K562 (cell line): ENCODE measurements around the gene NXN. TPM values are rescaled to one million over a fixed set of nuclear protein-coding genes. Genes with fewer than 3 reads are reported as not detected.

Experiments
- ATAC-seq: fragments of 200-7000 bp; cut with Tn5 transposase; 3 replicates; pipeline ENCODE4 v1.9.1; 2020; ENCODE audit warnings: moderate library complexity
- BruUV-seq: library from RNA; stranded (reverse); fragments of 400-500 nt; replicated peaks from 2 replicates; lab custom pipeline; 2021; lab: Mats Ljungman, UMichigan
- CTCF ChIA-PET: fragments of 300-600 bp; formaldehyde crosslinking; extraction: SDS; loops from one replicate; lab custom pipeline; 2021; ENCODE audit warnings: low intra/inter-chr PET ratio; lab: Yijun Ruan, JAX
- POLR2A ChIA-PET: fragments of 300-600, 350-650 bp; sonication (Branson Sonifier 250); formaldehyde crosslinking; extraction: SDS; loops from one replicate; lab custom pipeline; 2021; ENCODE audit warnings: antibody characterized with exemption, inconsistent platforms; lab: Yijun Ruan, JAX
- DNase-seq, 4 experiments: peaks; one replicate each; pipeline versions ENCODE4 v3.0.0 to v3.0.0-alpha.2; 2011 to 2018; ENCODE audit warnings: low spot score in 3 of 4, mixed read lengths in 3 of 4; ENCODE audit errors: extremely low read depth in 1 of 4
- FAIRE-seq: peaks from 2 replicates; lab custom pipeline; 2011; peaks lifted over from hg19 to GRCh38; lab: Jason Lieb, UNC
- H2AFZ ChIP-seq: 2 replicates; pipeline ENCODE4 v1.6.0; 2011; ENCODE audit warnings: low read depth, low read length, control low read depth, inconsistent platforms
- H3K27ac ChIP-seq: fragments of 200-600 bp; 3 replicates; pipeline ENCODE4 v1.8.0; 2011; ENCODE audit warnings: low read depth, mild to moderate bottlenecking, control low read depth, inconsistent platforms, low read length, moderate library complexity, mixed read lengths; ENCODE audit errors: extremely low read depth
- H3K27me3 ChIP-seq, 2 experiments: fragments of 300-600 bp in 1 of 2; 2 replicates in 1 of 2; 3 replicates in 1 of 2; pipeline versions ENCODE4 v1.6.0 to v1.8.0; 2011; ENCODE audit warnings: inconsistent platforms in 2 of 2, low read length in 2 of 2, mild to moderate bottlenecking in 1 of 2, mixed read lengths in 1 of 2, moderate library complexity in 1 of 2; ENCODE audit not compliant: control insufficient read depth in 2 of 2, insufficient read depth in 2 of 2
- H3K36me3 ChIP-seq: fragments of 300-600 bp; 3 replicates; pipeline ENCODE4 v1.8.0; 2011; ENCODE audit warnings: mild to moderate bottlenecking, low read length, inconsistent platforms; ENCODE audit not compliant: control insufficient read depth, insufficient read depth
- H3K4me1 ChIP-seq, 2 experiments: fragments of 200-600 bp in 1 of 2; replicated peaks in 1 of 2; 2 replicates in 1 of 2; 3 replicates in 1 of 2; pipeline versions ENCODE4 v1.5.1 to v1.8.0; 2011; ENCODE audit warnings: inconsistent platforms in 2 of 2, low read length in 2 of 2, mild to moderate bottlenecking in 1 of 2, mixed read lengths in 1 of 2, moderate library complexity in 1 of 2; ENCODE audit not compliant: control insufficient read depth in 2 of 2, insufficient read depth in 2 of 2
- H3K4me2 ChIP-seq: 2 replicates; pipeline ENCODE4 v1.6.1; 2011; ENCODE audit warnings: low read length, control low read depth, inconsistent platforms, mixed read lengths; ENCODE audit not compliant: insufficient read depth
- H3K4me3 ChIP-seq: fragments of 200-600 bp; sonication (generic), shearing (Covaris generic); 2 replicates; pipeline ENCODE4 v1.5.1; 2016; ENCODE audit warnings: control low read depth, inconsistent platforms
- H3K79me2 ChIP-seq: fragments of 200-600 bp; 3 replicates; pipeline ENCODE4 v1.8.0; 2011; ENCODE audit warnings: low read length, inconsistent platforms; ENCODE audit not compliant: control insufficient read depth, insufficient read depth
- H3K9ac ChIP-seq, 2 experiments: 2 replicates each; pipeline versions ENCODE4 v1.6.0 to v1.6.1; 2011; ENCODE audit warnings: low read depth in 2 of 2, low read length in 2 of 2, control low read depth in 1 of 2, inconsistent platforms in 1 of 2, mild to moderate bottlenecking in 1 of 2, mixed read lengths in 1 of 2; ENCODE audit not compliant: insufficient read depth in 1 of 2
- H3K9me1 ChIP-seq: one replicate; pipeline ENCODE4 v1.6.0; 2011; ENCODE audit warnings: inconsistent platforms, mild to moderate bottlenecking, low read length, moderate library complexity; ENCODE audit not compliant: control insufficient read depth, insufficient read depth
- H3K9me3 ChIP-seq: replicated peaks from 2 replicates; pipeline ENCODE4 v1.5.1; 2011; ENCODE audit warnings: low read depth, low read length, inconsistent platforms; ENCODE audit not compliant: control insufficient read depth, insufficient read depth
- H4K20me1 ChIP-seq: replicated peaks from 2 replicates; pipeline ENCODE4 v1.6.1; 2011; ENCODE audit warnings: low read length, inconsistent platforms, mixed read lengths; ENCODE audit not compliant: control insufficient read depth, insufficient read depth
- HMBOX1 ChIP-seq: sonication (generic); IDR thresholded peaks from 2 replicates; pipeline ENCODE4 v1.6.1; 2016
- NR2C1 ChIP-seq, 2 experiments: fragments of 450-650 bp; IDR thresholded peaks; 2 replicates each; pipeline ENCODE4 v1.6.1; 2017; ENCODE audit warnings: mild to moderate bottlenecking in 2 of 2, antibody characterized with exemption in 1 of 2, inconsistent platforms in 1 of 2, missing compliant biosample characterization in 1 of 2, missing genetic modification characterization in 1 of 2
- NR4A1 ChIP-seq, 2 experiments: fragments of 250-450 bp in 1 of 2; fragments of 450-650 bp in 1 of 2; sonication (Bioruptor Pico) in 1 of 2; IDR thresholded peaks; 2 replicates each; pipeline versions ENCODE4 v1.4.0 to v1.6.1; 2016 to 2020; ENCODE audit warnings: mild to moderate bottlenecking in 2 of 2, missing compliant biosample characterization in 1 of 2, missing genetic modification characterization in 1 of 2, moderate library complexity in 1 of 2
- RUNX1 ChIP-seq: sonication (generic); IDR thresholded peaks from 2 replicates; pipeline ENCODE4 v1.6.1; 2016; ENCODE audit warnings: antibody characterized with exemption, low read depth
- SETDB1 ChIP-seq: IDR thresholded peaks from one replicate; pipeline ENCODE4 v1.6.1; 2012; ENCODE audit warnings: low read length, control low read depth, inconsistent platforms
- ZBTB34 ChIP-seq: fragments of 250-450 bp; sonication (Bioruptor Pico); IDR thresholded peaks from 2 replicates; pipeline ENCODE4 v1.8.0; 2021; ENCODE audit warnings: mild to moderate bottlenecking, moderate library complexity
- ZNF318 ChIP-seq, 2 experiments: fragments of 450-650 bp; IDR thresholded peaks; 2 replicates each; pipeline ENCODE4 v1.6.1; 2016; ENCODE audit warnings: mild to moderate bottlenecking in 2 of 2, borderline replicate concordance in 1 of 2, low read depth in 1 of 2, moderate library complexity in 1 of 2
- ZNF561 ChIP-seq: fragments of 450-650 bp; formaldehyde crosslinking; conservative IDR thresholded peaks from 2 replicates; pipeline ENCODE4 v1.4.0; 2020; ENCODE audit warnings: mild to moderate bottlenecking, moderate library complexity
- WGBS: fragments of 100-300 bp; shearing (Covaris generic); methylation state at CpG from one replicate; pipeline ENCODE4 v1.1.6; 2016; ENCODE audit warnings: low coverage, mixed read lengths; ENCODE audit not compliant: insufficient coverage; ENCODE audit errors: missing lambda C conversion rate; 5-methylcytosine and 5-hydroxymethylcytosine counted together
- in situ Hi-C: fragments of 300-500 bp; cut with MboI; formaldehyde crosslinking; loops from 4 replicates; pipeline ENCODE4 v1.15.0; 2018; ENCODE audit warnings: inconsistent platforms, mixed read lengths
- intact Hi-C: fragments of 100-400 bp; cut with micrococcal nuclease; formaldehyde crosslinking; loops from 2 replicates; pipeline ENCODE4 v1.14.2; 2022
- polyA plus RNA-seq, 8 experiments: library from polyadenylated mRNA; depleted of rRNA in 4 of 8; stranded (reverse) in 5 of 8; unstranded in 3 of 8; fragments of >200 nt; fragmentation: Nextera tagmentation in 2 of 8; fragmentation: Illumina TruSeq in 1 of 8; extraction: Ambion mirVana in 2 of 8; extraction: Trizol in 1 of 8; gene quantifications; 2 replicates each; pipeline versions ENCODE4 v1.2.1 to v1.2.3, GENCODE V29; 2011 to 2014; ENCODE audit warnings: inconsistent platforms in 1 of 8, missing spikeins in 1 of 8
- total RNA-seq, 7 experiments: library from RNA; depleted of rRNA in 6 of 7; stranded (reverse); fragments of >200 nt in 6 of 7; fragmentation: Illumina TruSeq in 2 of 7; extraction: Trizol in 2 of 7; gene quantifications; 2 replicates each; pipeline versions ENCODE4 v1.2.1 to v1.2.3, GENCODE V29; 2011 to 2021; ENCODE audit warnings: low replicate concordance in 1 of 7

The NXN gene
- total and polyA plus RNA-seq, 9 of the 15 experiments (the other 6 are each of a cell fraction or from before 2014, with no cell fraction given): 0.08 to 0.39 (median 0.29) TPM; not detected in 5

- Histone ChIP-seq H3K4me1 (peaks cover 0 to 45% of the 10 kb centered on the region in 2 experiments; a peak in 2 of 5 replicates), H4K20me1 (no peaks in the 10 kb centered on the region), H3K4me3 (no peak overlapping the region)
- ATAC-seq (no peak), FAIRE-seq (no peak)
- intact Hi-C loops (no loop called here), in situ Hi-C loops (no loop called here)
- no TSS peak for BruUV-seq
- POLR2A ChIA-PET: interaction anchor here (0.7 kb wide), 1 partner anchor 828 kb away, joined by 4 read pairs; no protein-coding TSS in a partner anchor
- TF ChIP-seq NR4A1 (CRISPR knock-in tag; IDR thresholded peaks at IDR 0.05) (no peak), NR4A1 (tag; IDR thresholded peaks at IDR 0.05) (no peak), ZBTB34 (CRISPR knock-in tag) (no peak), RUNX1 (no peak), HMBOX1 (no peak), SETDB1 (no peak), NR2C1 (IDR thresholded peaks at IDR 0.05) (no peak), NR2C1 (tag; IDR thresholded peaks at IDR 0.05) (no peak), ZNF561 (no peak), ZNF318 (IDR thresholded peaks at IDR 0.05; ENCODE audit: borderline replicate concordance in 1 of 2, low read depth in 1 of 2) (no peak)
- TF ChIP-seq, all 486 proteins: peak for 0
- CTCF ChIA-PET: interaction anchor here (0.7 kb wide), 1 partner anchor 1035 kb away, joined by 3 read pairs; no protein-coding TSS in a partner anchor
- H3K27me3 ChIP-seq: peaks cover 0 to 29% of the 10 kb centered on the region in 2 experiments; a peak in 2 of 5 replicates
- no peak overlapping the region for H2AFZ ChIP-seq
- H3K9me3 ChIP-seq: no peaks in the 10 kb centered on the region
- no peaks in the 10 kb centered on the region for H3K79me2 ChIP-seq
- no peak overlapping the region for H3K4me2 ChIP-seq
- no peaks in the 10 kb centered on the region for H3K9me1 ChIP-seq
- H3K9ac ChIP-seq: no peak overlapping the region
- no peaks in the 10 kb centered on the region; the same call in 2 of the 3 replicates for H3K36me3 ChIP-seq
- DNase-seq: no peak
- 42% methylated on average over 10 of the region's 21 CpGs for WGBS
- no peak overlapping the region for H3K27ac ChIP-seq
These were observed 28.6 kb upstream of the NXN start for GRCh38 chr17:1008008-1008761.
